Activated T-helper 1 cell treated with anti-CD3 and anti-CD28 coated beads, Interleukin-12 subunit alpha, Interleukin-12 subunit beta, Interleukin-2, Interleukin-4 antibody, amounts not matched to agents 30 ng/mL and 10 ng/mL and 1 ng/mL, durations not matched to agents 14 hours and 24 hours and 36 hours (primary cell): Measurements from ENCODE around the gene MEF2D. TPM values are rescaled to one million over a fixed set of nuclear protein-coding genes. Genes with fewer than 3 reads are reported as not detected.

Experiments
- DNase-seq: peaks from one replicate; pipeline ENCODE4 v3.0.0; 2021; ENCODE audit warnings: low spot score
- H3K27ac Mint-ChIP-seq: one replicate; pipeline ENCODE4 v1.8.0; 2021; ENCODE audit warnings: mild to moderate bottlenecking, mixed read lengths
- H3K27me3 Mint-ChIP-seq: one replicate; pipeline ENCODE4 v1.8.0; 2022; ENCODE audit warnings: mild to moderate bottlenecking, moderate library complexity, mixed read lengths; ENCODE audit not compliant: insufficient read depth
- H3K36me3 Mint-ChIP-seq: one replicate; pipeline ENCODE4 v1.8.0; 2021; ENCODE audit warnings: low read depth, mixed read lengths
- H3K4me1 Mint-ChIP-seq: one replicate; pipeline ENCODE4 v1.8.0; 2021; ENCODE audit warnings: low read depth, mixed read lengths
- H3K4me3 Mint-ChIP-seq: one replicate; pipeline ENCODE4 v1.8.0; 2021; ENCODE audit warnings: mild to moderate bottlenecking, moderate library complexity, mixed read lengths
- H3K9me3 Mint-ChIP-seq: one replicate; pipeline ENCODE4 v1.8.0; 2021; ENCODE audit warnings: mixed read lengths
- intact Hi-C: fragments of 100-400 bp; cut with micrococcal nuclease; formaldehyde crosslinking; loops from one replicate; pipeline ENCODE4 v1.15.1; 2024
- total RNA-seq: library from RNA; stranded (reverse); gene quantifications from 2 replicates; pipeline ENCODE4 v1.2.3, GENCODE V29; 2022

Gene MEF2D
- total RNA-seq, 1 donor from 2014 or later: 36.3 TPM

DNA sequence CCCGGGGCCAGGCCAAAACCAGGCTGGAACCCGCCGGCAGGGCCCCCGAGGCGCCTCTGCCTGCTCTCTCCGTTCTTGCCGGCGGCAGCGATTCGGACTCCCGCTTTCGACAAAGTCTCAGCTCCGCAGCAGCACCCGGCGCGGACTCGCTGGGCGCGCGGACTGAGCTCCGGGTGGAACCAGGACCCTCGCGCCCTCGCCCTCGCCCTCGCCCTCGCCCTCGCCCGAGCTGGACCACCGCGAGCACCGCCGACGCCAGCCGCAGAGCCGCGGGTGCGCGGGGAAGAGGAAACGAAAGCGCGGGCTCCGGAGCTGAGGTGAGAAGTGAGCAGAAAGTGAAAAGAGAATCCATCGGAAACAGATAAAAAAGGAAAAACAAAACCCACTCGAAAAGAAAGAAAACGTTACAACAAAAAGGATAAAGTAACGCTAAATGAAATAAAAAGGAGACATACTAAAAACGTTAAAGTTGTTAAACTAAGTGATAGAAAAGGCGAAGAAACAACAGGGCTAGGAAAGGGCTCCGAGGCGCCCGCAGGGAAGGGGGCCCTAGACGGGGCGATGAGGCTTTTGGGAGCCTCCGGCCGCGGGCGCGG, 64.9 kb downstream of the MEF2D start:
- no peaks in the 10 kb centered on the region for H3K9me3 Mint-ChIP-seq
- H3K4me1 Mint-ChIP-seq: peaks cover 44% of the 10 kb centered on the region
- no peak for DNase-seq
- peaks cover 4% of the 10 kb centered on the region for H3K36me3 Mint-ChIP-seq
- peak overlapping the region; percentile 65 for H3K27ac Mint-ChIP-seq
- intact Hi-C loops: loop anchor here (5.0 kb wide), 2 partner anchors 187 to 242 kb away; partner anchors contain the start of gene NES
- H3K4me3 Mint-ChIP-seq: peak overlapping the region; percentile 76
- H3K27me3 Mint-ChIP-seq: peaks cover 77% of the 10 kb centered on the region

DNA sequence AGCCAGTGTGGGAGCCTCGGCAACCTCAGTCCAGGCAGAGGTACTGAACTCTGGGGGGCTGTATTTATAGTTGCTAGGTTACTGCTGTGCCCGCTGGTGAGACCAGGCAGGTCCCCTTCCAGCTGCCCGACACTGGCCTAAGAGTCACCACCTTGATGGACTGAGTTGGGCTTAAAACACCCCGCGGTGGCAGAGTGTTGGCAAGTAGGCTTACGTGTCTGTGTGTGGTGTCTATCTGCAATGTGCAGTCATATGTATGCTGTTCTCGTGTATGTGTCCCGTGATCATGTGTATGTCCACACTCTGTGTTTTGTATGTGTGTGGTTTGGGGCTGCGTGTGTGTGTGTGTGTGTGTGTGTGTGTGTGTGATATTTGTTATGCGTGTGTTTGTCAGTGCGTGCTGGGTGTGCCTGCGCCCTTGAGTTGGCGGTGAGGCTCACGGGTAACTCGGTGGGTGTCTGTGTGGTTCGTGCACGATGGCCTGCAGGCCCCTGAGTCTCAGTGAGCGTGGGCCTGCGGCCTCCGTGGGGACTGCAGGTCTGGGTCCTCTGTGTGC, 65.5 kb downstream of the MEF2D start:
- Mint-ChIP-seq H3K36me3 (peaks cover 4% of the 10 kb centered on the region), H3K27ac (peak overlapping the region; percentile 83), H3K4me1 (peaks cover 44% of the 10 kb centered on the region), H3K9me3 (no peaks in the 10 kb centered on the region), H3K27me3 (peaks cover 77% of the 10 kb centered on the region), H3K4me3 (peak overlapping the region; percentile 70)
- no peak for DNase-seq
- intact Hi-C loops: loop anchor here (5.0 kb wide), 2 partner anchors 187 to 242 kb away; partner anchors contain the start of gene NES

DNA sequence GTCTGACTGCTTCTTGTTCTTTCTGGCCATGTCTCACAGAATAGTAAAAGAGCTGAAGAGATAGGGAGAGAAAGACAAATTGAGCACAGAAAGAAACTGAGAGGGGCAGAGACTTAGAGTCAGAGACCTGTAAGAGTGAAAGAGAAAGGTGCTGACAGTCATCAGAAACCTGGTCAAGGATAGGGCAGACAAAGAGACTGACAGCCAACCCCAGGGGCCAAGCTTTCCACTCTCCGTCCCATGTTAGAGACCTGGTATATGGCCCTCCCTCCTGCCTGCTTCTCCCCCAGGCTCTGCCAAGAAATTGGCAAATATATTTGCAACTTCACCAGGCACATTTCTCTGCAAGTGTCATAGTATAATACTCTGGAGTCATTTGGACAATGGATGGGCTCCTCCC, 67.0 kb downstream of the MEF2D start:
- H3K27ac Mint-ChIP-seq: peak overlapping the region; percentile 11
- intact Hi-C loops: loop anchor here (1.0 kb wide), 1 partner anchor 12 kb away; no protein-coding TSS in a partner anchor
- H3K9me3 Mint-ChIP-seq: no peaks in the 10 kb centered on the region
- H3K4me1 Mint-ChIP-seq: peaks cover 37% of the 10 kb centered on the region
- H3K36me3 Mint-ChIP-seq: peaks cover 4% of the 10 kb centered on the region
- peaks cover 84% of the 10 kb centered on the region for H3K27me3 Mint-ChIP-seq
- no peak for DNase-seq
- H3K4me3 Mint-ChIP-seq: no peak overlapping the region

DNA sequence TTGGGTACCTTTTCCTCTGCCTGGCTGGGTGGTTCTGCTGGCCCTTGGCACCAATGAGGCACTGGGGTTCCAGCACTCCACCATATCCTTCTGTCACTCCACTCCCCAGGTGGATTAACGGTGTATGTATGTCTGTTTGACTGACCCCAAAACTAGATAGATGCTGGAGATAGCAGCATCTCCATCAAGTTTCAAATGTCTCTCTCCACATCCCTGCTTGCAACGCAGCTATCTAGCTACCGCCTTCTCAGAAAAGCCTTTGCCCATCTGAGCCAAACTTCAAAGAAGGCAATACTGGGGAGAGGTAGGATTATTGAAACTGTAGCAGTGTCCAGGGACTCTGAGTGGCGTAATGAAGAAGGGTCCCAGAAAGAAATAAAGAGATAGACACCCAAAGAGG, 67.5 kb downstream of the MEF2D start:
- H3K36me3 Mint-ChIP-seq: peaks cover 4% of the 10 kb centered on the region
- H3K9me3 Mint-ChIP-seq: no peaks in the 10 kb centered on the region
- H3K4me3 Mint-ChIP-seq: no peak overlapping the region
- no peak for DNase-seq
- peaks cover 87% of the 10 kb centered on the region for H3K27me3 Mint-ChIP-seq
- intact Hi-C loops: loop anchor here (1.0 kb wide), 1 partner anchor 12 kb away; no protein-coding TSS in a partner anchor
- peaks cover 32% of the 10 kb centered on the region for H3K4me1 Mint-ChIP-seq
- no peak overlapping the region for H3K27ac Mint-ChIP-seq

DNA sequence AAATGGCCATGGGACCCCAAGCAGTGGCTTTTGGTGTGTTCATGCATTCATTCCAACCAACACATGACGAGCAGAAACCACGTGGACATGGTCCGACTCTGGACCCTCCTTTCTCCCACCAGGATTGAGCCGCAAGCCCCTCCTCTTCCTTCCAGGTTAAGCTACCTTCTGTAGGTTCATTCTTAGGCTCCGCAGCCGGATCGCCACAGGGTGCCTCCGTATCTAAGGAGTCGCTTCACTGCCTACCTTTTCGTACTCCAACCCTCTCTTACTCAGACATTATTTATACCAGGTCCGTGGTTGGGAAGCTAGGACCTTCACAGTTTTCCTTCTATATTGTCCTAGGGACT, 67.9 kb downstream of the MEF2D start:
- Mint-ChIP-seq H3K9me3 (no peaks in the 10 kb centered on the region), H3K4me1 (peaks cover 30% of the 10 kb centered on the region), H3K4me3 (no peak overlapping the region), H3K36me3 (peaks cover 4% of the 10 kb centered on the region), H3K27ac (no peak overlapping the region), H3K27me3 (peaks cover 88% of the 10 kb centered on the region)
- DNase-seq: no peak
- intact Hi-C loops: loop anchor here (1.0 kb wide), 1 partner anchor 11 kb away; no protein-coding TSS in a partner anchor

DNA sequence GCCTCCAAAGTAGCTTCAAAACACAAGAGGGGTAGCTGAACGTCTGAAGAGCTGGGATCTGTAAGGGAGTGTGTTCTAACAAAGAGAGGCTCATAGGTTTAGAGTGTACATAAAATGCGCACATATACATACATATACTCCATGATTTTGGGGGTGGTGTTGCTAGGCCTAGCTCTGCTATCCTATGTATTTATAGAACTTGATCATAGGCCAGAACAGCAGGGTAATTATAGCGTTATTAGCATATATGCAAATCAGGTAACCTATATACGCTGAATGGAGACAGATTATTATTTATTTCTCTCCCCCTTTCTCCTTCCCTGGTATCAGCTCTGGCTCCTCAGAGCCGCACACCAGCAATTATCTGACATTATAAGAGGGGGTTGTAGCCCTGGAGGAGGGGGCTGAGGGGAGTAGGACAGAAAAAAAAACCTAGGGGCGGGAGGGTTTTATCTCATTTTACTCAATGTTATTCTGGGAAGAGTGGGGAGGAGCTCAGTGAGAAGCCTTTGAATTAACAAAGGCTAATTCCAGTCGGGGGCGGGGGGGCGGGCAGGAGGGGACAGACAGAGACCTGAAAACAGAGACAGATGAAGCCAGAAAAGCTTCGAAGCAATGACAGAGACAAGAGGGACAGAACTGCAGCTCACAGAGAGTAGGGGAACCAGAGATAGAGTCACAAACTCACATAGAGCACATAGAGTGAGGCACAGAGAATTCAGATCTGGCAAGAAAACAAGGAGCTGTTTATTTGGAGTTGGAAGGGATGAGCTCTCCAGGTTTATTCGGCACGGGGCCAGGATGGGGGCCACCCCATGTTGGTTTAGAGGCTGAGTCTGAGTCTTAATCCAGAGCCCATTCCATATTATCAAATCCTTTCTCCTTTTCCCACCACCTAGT, 68.6 kb downstream of the MEF2D start:
- Mint-ChIP-seq H3K27me3 (peaks cover 88% of the 10 kb centered on the region), H3K36me3 (peaks cover 4% of the 10 kb centered on the region), H3K4me3 (no peak overlapping the region), H3K4me1 (peaks cover 24% of the 10 kb centered on the region), H3K9me3 (no peaks in the 10 kb centered on the region), H3K27ac (no peak overlapping the region)
- intact Hi-C loops: no loop called here
- DNase-seq: no peak

DNA sequence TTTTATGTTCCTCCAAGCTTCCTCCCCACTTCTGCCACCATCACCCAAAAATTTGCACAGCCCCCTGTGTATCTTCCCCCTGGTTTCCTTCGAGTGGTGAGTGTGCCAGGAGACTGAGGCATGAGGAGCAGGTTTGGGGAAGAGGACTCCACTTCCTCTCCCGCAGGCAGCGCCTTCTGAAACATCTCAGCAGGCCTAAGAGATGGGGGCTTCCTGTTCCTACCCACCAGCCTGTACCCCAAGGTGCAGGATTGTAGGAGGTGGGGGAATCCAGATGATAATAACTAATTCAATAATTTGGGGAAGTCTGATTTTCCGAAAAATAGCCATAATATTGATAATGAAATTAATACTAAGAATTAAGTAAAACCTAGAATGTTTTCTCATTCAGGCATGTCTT, 69.2 kb downstream of the MEF2D start:
- intact Hi-C loops: no loop called here

GRCh38 chr1:156430866-156431265, 69.7 kb downstream of the MEF2D start:
- Mint-ChIP-seq H3K27ac (no peak overlapping the region), H3K36me3 (peaks cover 4% of the 10 kb centered on the region), H3K4me3 (no peak overlapping the region), H3K9me3 (no peaks in the 10 kb centered on the region), H3K27me3 (peaks cover 93% of the 10 kb centered on the region), H3K4me1 (peaks cover 23% of the 10 kb centered on the region)
- DNase-seq: no peak
- intact Hi-C loops: no loop called here

More for the DNA sequence above, 69.2 kb downstream of the MEF2D start:
- Mint-ChIP-seq H3K27me3 (peaks cover 90% of the 10 kb centered on the region), H3K4me1 (peaks cover 24% of the 10 kb centered on the region), H3K9me3 (no peaks in the 10 kb centered on the region), H3K36me3 (peaks cover 4% of the 10 kb centered on the region), H3K27ac (no peak overlapping the region), H3K4me3 (no peak overlapping the region)
- DNase-seq: no peak

- Mint-ChIP-seq H3K36me3 (peaks cover 1% of the 10 kb centered on the region), H3K9me3 (no peaks in the 10 kb centered on the region), H3K27me3 (peaks cover 94% of the 10 kb centered on the region), H3K4me1 (peaks cover 19% of the 10 kb centered on the region), H3K27ac (no peak overlapping the region), H3K4me3 (no peak overlapping the region)
- DNase-seq: no peak
- intact Hi-C loops: no loop called here
These were observed 70.3 kb downstream of the MEF2D start for GRCh38 chr1:156430303-156430702.

DNA sequence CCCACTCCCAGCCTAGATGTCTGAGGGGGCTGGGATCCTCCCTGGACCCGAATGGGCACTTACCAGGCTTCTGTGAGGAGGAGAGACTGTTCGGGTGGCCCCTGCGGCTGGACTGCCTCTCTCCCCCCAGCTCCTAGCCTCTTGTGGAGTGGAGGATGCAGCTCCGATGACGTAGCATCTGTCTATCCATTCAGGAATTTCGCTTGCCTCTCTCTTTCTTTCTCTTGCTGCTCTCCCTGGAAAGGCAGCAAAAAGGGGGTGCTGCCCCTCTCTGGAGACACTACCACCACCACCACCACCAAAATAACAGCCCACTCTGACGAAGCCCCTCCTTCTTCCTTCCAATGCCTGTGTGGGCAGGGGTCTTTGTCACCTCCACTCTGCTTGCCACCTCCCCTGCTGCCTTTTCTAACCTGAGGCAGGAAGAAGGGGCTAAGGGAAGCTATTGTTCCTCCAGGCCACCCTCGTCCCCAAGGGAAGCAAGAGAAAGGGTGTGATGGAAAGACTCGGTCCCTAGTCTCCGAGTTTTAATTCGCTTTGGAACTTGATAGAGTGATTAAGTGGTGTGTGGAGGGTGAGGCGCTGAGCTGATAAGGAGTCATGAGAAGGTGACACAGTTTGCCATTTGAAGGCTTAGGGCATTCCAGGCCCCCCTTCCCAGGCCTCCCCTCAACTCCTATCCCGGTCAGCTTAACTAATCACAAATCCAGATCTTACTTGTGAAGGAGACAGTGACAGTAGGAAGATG, 71.1 kb downstream of the MEF2D start:
- H3K27ac Mint-ChIP-seq: no peak overlapping the region
- intact Hi-C loops: no loop called here
- DNase-seq: no peak
- H3K27me3 Mint-ChIP-seq: peaks cover 93% of the 10 kb centered on the region
- H3K4me3 Mint-ChIP-seq: no peak overlapping the region
- H3K4me1 Mint-ChIP-seq: peaks cover 13% of the 10 kb centered on the region
- no peaks in the 10 kb centered on the region for H3K9me3 Mint-ChIP-seq
- H3K36me3 Mint-ChIP-seq: no peaks in the 10 kb centered on the region

DNA sequence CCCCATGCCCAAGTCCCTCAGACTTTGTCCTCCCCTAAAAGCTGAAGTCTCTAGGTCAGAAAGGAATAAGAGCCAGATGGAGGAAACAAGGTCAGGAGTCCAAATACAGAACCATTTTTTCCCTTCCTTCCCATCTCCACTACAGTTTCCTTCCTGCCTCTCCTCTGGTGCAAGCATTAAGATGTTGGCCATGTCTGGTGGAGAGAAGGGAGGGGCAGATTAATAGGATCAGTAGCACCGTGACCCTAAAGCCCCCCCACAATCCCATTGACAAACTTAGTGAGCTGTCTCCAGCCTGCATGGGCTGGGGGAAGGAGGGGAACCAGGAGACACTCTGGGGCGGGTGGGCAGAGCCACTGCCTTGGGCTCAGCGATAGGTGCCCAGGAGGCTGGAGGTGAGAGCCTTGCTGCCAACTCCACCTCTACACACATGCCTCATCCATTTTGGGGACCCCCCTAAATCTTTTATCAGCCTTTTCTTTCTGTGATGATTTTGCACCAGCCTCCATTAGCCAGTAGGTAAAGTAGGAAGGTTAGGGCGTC, 71.8 kb downstream of the MEF2D start:
- intact Hi-C loops: no loop called here
- Mint-ChIP-seq H3K4me3 (no peak overlapping the region), H3K4me1 (peaks cover 12% of the 10 kb centered on the region), H3K27me3 (peaks cover 93% of the 10 kb centered on the region), H3K27ac (no peak overlapping the region), H3K36me3 (no peaks in the 10 kb centered on the region), H3K9me3 (no peaks in the 10 kb centered on the region)
- no peak for DNase-seq

DNA sequence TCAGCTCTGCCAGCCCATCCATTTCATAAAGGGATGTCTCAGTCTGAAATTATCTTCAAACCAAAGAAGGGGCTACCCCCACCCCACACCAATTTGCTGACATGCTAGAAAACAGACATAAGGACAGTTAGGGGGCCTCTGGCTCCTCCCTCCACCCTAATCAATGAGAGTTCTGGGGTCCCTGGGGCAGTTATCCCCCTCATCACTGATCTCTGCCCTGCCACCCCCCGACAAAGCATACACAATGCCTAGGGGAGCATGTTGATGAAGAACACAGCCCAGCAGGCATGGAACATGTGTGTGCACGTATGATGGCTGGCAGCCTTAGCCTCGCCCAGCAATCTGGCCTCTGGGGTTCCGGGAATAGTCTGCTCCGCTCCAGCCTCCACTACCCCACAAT, 72.6 kb downstream of the MEF2D start:
- Mint-ChIP-seq H3K4me3 (no peak overlapping the region), H3K27ac (no peak overlapping the region), H3K4me1 (peaks cover 3% of the 10 kb centered on the region), H3K27me3 (peaks cover 93% of the 10 kb centered on the region), H3K36me3 (no peaks in the 10 kb centered on the region), H3K9me3 (no peaks in the 10 kb centered on the region)
- intact Hi-C loops: no loop called here
- DNase-seq: no peak
